ENCODE results near the gene CDPF1.

DNA sequence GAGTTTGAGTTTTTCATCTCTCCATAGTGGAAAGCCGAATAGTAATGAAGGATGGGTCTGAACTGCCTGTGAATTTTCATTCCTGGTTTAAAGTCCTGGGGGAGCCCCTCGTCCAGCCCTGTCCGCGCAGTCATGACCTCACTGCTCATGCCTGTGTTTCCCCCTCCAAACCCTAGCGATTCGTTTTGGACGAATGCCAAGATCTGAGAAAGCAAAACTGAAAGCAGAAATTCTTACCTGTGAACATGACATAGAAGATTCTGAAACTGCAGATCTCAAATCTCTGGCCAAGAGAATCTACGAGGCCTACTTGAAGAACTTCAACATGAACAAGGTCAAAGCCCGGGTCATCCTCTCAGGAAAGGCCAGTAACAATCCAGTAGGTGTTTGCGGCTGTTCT, 30.5 kb downstream of the CDPF1 start:
- TF ChIP-seq ZNF274 (IDR thresholded peaks at IDR 0.05; ENCODE audit: low read depth, low read length) (no peak), YY1 (IDR thresholded peaks at IDR 0.05; ENCODE audit: insufficient read depth, insufficient read length) (no peak)
